Measurements from ENCODE around the gene ETS1.

ETS1 gene

GRCh38 chr11:128521682-128522054 is 65.7 kb downstream of the ETS1 start:
- DNase-seq (ENCODE audit: low spot score): no peak
- FAIRE-seq: no peak

- DNase-seq (ENCODE audit: low spot score) (no peak), FAIRE-seq (no peak)
Measured at GRCh38 chr11:128520888-128521681, 66.3 kb downstream of the ETS1 start.

- no peak for FAIRE-seq
- DNase-seq (ENCODE audit: low spot score): no peak
Measured at GRCh38 chr11:128520206-128520887, 67.0 kb downstream of the ETS1 start.

GRCh38 chr11:128519338-128519737 is 68.0 kb downstream of the ETS1 start:
- no peak for DNase-seq (ENCODE audit: low spot score)
- FAIRE-seq: no peak

GRCh38 chr11:128518493-128519207 is 68.7 kb downstream of the ETS1 start:
- DNase-seq (ENCODE audit: low spot score) (no peak), FAIRE-seq (no peak)

- FAIRE-seq (no peak), DNase-seq (ENCODE audit: low spot score) (no peak)
Measured at GRCh38 chr11:128517451-128518230, 69.7 kb downstream of the ETS1 start.

GRCh38 chr11:128516886-128517285 is 70.5 kb downstream of the ETS1 start:
- DNase-seq (ENCODE audit: low spot score) (no peak), FAIRE-seq (no peak)

- DNase-seq (ENCODE audit: low spot score) (no peak), FAIRE-seq (no peak)
Measured at GRCh38 chr11:128515826-128516778, 71.3 kb downstream of the ETS1 start.

GRCh38 chr11:128515086-128515485 is 72.3 kb downstream of the ETS1 start:
- no peak for FAIRE-seq
- DNase-seq (ENCODE audit: low spot score): no peak

- DNase-seq (ENCODE audit: low spot score): no peak
- no peak for FAIRE-seq
Measured at GRCh38 chr11:128513915-128514681, 73.3 kb downstream of the ETS1 start.

- DNase-seq (ENCODE audit: low spot score): no peak
- no peak for FAIRE-seq
Measured at GRCh38 chr11:128512474-128512996, 74.8 kb downstream of the ETS1 start.

GRCh38 chr11:128511712-128512111 is 75.6 kb downstream of the ETS1 start:
- FAIRE-seq (no peak), DNase-seq (ENCODE audit: low spot score) (no peak)

GRCh38 chr11:128509621-128510389 is 77.6 kb downstream of the ETS1 start:
- FAIRE-seq (no peak), DNase-seq (ENCODE audit: low spot score) (no peak)

- DNase-seq (ENCODE audit: low spot score) (no peak), FAIRE-seq (no peak)
Measured at GRCh38 chr11:128508770-128509510, 78.4 kb downstream of the ETS1 start.

- DNase-seq (ENCODE audit: low spot score): no peak
- FAIRE-seq: no peak
Measured at GRCh38 chr11:128507936-128508335, 79.4 kb downstream of the ETS1 start.

GRCh38 chr11:128506999-128507611 is 80.3 kb downstream of the ETS1 start:
- DNase-seq (ENCODE audit: low spot score) (peak; percentile 60), FAIRE-seq (no peak)

GRCh38 chr11:128506356-128506755 is 81.0 kb downstream of the ETS1 start:
- FAIRE-seq: no peak
- no peak for DNase-seq (ENCODE audit: low spot score)

Data from urothelium cell line (cell line).